Measurements from ENCODE around the gene GNA12. TPM values are rescaled to one million over a fixed set of nuclear protein-coding genes. Genes with fewer than 3 reads are reported as not detected.

GNA12 gene
- total and polyA plus RNA-seq, 10 of the 15 experiments (the other 5 are each of a cell fraction or from before 2014, with no cell fraction given), result 1.9 to 51.8 (median 12.6) TPM

DNA sequence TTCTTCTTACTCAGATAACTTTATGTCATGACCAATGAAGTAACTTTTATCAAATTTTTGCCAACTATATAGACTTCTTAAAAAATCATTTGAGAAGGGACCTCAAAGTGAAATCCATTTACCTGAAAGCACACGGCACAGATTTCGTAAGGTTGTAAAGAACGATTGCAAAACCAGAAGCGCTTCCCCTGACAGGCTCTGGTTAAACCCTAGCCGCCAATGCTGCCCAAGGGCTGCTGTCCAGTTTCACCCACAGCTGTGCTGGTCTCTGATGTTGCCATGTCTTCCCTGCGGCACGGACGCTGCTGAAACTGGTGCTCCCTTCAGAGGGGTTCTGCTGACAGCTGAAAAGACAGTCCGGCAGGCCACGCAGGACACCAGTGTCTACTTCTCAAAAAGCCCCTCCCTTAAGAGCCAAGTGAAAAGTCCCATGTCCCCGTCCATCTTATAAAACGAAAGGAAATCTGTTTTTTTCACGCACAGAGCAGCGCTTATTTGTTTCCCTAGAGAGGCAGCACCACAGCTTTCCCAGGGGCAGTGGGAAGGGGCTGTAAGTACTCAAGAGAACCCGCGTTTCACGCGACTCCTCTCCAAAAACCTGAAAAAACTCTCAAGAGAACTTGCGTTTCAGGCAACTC lies 32.5 kb downstream of the GNA12 start:
- no TSS peak for BruUV-seq (replicated peaks)
- SMC1A ChIA-PET (ENCODE audit: uncharacterized antibody, unreplicated experiment), result interaction anchor here (1.0 kb wide), 1 partner anchor 18 kb away, joined by 3 read pairs; no protein-coding TSS in a partner anchor
- in situ Hi-C loops (cut with MboI), result no loop called here
- H3K4me3 ChIP-seq, result no peak overlapping the region
- H3K36me3 ChIP-seq (ENCODE audit: control insufficient read depth in 2 of 2, insufficient read depth in 2 of 2, low read length in 1 of 2), result no peaks in the 10 kb centered on the region; a peak in 1 of 4 replicates
- intact Hi-C loops (cut with micrococcal nuclease; ENCODE audit: unreplicated experiment), result no loop called here
- no peak for TF ChIP-seq RAD21 (IDR thresholded peaks at IDR 0.05; ENCODE audit: insufficient read depth, low read depth, low read length)
- no peak for TF ChIP-seq MXI1 (IDR thresholded peaks at IDR 0.05; ENCODE audit: low read depth, low read length)
- TF ChIP-seq, protein P1, sequence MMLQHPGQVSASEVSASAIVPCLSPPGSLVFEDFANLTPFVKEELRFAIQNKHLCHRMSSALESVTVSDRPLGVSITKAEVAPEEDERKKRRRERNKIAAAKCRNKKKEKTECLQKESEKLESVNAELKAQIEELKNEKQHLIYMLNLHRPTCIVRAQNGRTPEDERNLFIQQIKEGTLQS (IDR thresholded peaks at IDR 0.05; ENCODE audit: borderline replicate concordance, extremely low read depth, low read depth, low read length), result no peak
- TF ChIP-seq YBX1 (IDR thresholded peaks at IDR 0.05), result no peak
- TF ChIP-seq GATAD2B (conservative IDR thresholded peaks at IDR 0.05; ENCODE audit: low read depth), result no peak
- TF ChIP-seq SUZ12 (IDR thresholded peaks at IDR 0.05; ENCODE audit: unreplicated experiment), result no peak
- TF ChIP-seq PAX5 (IDR thresholded peaks at IDR 0.05; ENCODE audit: borderline replicate concordance, low read depth, low read length), result no peak
- no peak for TF ChIP-seq ZNF24 (IDR thresholded peaks at IDR 0.05)
- no peak overlapping the region for H2AFZ ChIP-seq (ENCODE audit: control insufficient read depth, low read depth, low read length)
- CTCF ChIA-PET, result no interaction called here
- FAIRE-seq (no peak), DNase-seq (ENCODE audit: low read depth, low spot score) (no peak), ATAC-seq (no peak)
- H3K79me2 ChIP-seq (ENCODE audit: control insufficient read depth, insufficient read depth, low read length), result no peaks in the 10 kb centered on the region; the same call in 1 of the 2 replicates
- H3K27me3 ChIP-seq (replicated peaks in 1 of 2; ENCODE audit: control insufficient read depth in 2 of 2, insufficient read depth in 2 of 2, low read length in 1 of 2), result no peaks in the 10 kb centered on the region
- H3K9me3 ChIP-seq (replicated peaks; ENCODE audit: control insufficient read depth, insufficient read depth, low read length), result no peaks in the 10 kb centered on the region
- H4K20me1 ChIP-seq (ENCODE audit: control insufficient read depth, insufficient read depth), result no peaks in the 10 kb centered on the region
- peaks cover 8% of the 10 kb centered on the region for H3K4me1 ChIP-seq (ENCODE audit: control insufficient read depth, insufficient read depth, low read length)
- WGBS (ENCODE audit: insufficient coverage, insufficient replicate concordance, low lambda C conversion rate, missing lambda C conversion rate), result 93% methylated on average over 19 of the region's 19 CpGs
- H3K4me2 ChIP-seq (ENCODE audit: control insufficient read depth, insufficient read depth), result no peak overlapping the region
- no peak overlapping the region for H3K9ac ChIP-seq (ENCODE audit: control insufficient read depth, insufficient read depth, low read length)
- RAD21 ChIA-PET (ENCODE audit: unreplicated experiment), result no interaction called here
- no peak overlapping the region for H3K27ac ChIP-seq (ENCODE audit: control insufficient read depth, insufficient read depth)
- POLR2A ChIA-PET, result interaction anchor here (0.9 kb wide), 1 partner anchor 12 kb away, joined by 4 read pairs; no protein-coding TSS in a partner anchor
